SH-SY5Y (cell line): Measurements from ENCODE around the gene DNER.

Experiments
- GATA2 ChIP-seq: IDR thresholded peaks from 2 replicates; pipeline ENCODE4 v1.6.1; 2011; ENCODE audit warnings: mild to moderate bottlenecking, low read depth, low read length
- GATA3 ChIP-seq: IDR thresholded peaks from 2 replicates; pipeline ENCODE4 v1.6.1; 2011; ENCODE audit warnings: low read depth, mild to moderate bottlenecking, low read length, moderate library complexity

DNER gene

GRCh38 chr2:229586012-229586411 is 128.3 kb downstream of the DNER start:
- TF ChIP-seq GATA3 (no peak), GATA2 (no peak)

- TF ChIP-seq GATA3 (no peak), GATA2 (no peak)
Measured at GRCh38 chr2:229582151-229582550, 132.2 kb downstream of the DNER start.

- no peak for TF ChIP-seq GATA3
- TF ChIP-seq GATA2 = no peak
Measured at GRCh38 chr2:229578052-229578846, 136.1 kb downstream of the DNER start.

- TF ChIP-seq GATA3 (no peak), GATA2 (no peak)
Measured at GRCh38 chr2:229575569-229576315, 138.6 kb downstream of the DNER start.

GRCh38 chr2:229572507-229573271 is 141.7 kb downstream of the DNER start:
- no peak for TF ChIP-seq GATA2
- no peak for TF ChIP-seq GATA3

GRCh38 chr2:229571243-229571642 is 143.1 kb downstream of the DNER start:
- no peak for TF ChIP-seq GATA2
- TF ChIP-seq GATA3 = no peak

GRCh38 chr2:229566370-229566769 is 148.0 kb downstream of the DNER start:
- TF ChIP-seq GATA2 (no peak), GATA3 (no peak)

GRCh38 chr2:229564300-229564907 is 150.0 kb downstream of the DNER start:
- TF ChIP-seq GATA2 (no peak), GATA3 (no peak)

- TF ChIP-seq GATA3 = no peak
- TF ChIP-seq GATA2 = no peak
Measured at GRCh38 chr2:229563388-229563787, 151.0 kb downstream of the DNER start.

- no peak for TF ChIP-seq GATA3
- TF ChIP-seq GATA2 = no peak
Measured at GRCh38 chr2:229562472-229563127, 151.8 kb downstream of the DNER start.

GRCh38 chr2:229559986-229560385 is 154.4 kb downstream of the DNER start:
- no peak for TF ChIP-seq GATA2
- TF ChIP-seq GATA3 = no peak

- TF ChIP-seq GATA3 (no peak), GATA2 (no peak)
Measured at GRCh38 chr2:229553091-229553490, 161.3 kb downstream of the DNER start.

GRCh38 chr2:229543176-229543873 is 171.0 kb downstream of the DNER start:
- no peak for TF ChIP-seq GATA3
- no peak for TF ChIP-seq GATA2

- TF ChIP-seq GATA3 (no peak), GATA2 (no peak)
Measured at GRCh38 chr2:229539628-229540027, 174.7 kb downstream of the DNER start.
